Measurements from ENCODE around the gene CHD2. TPM values are rescaled to one million over a fixed set of nuclear protein-coding genes. Genes with fewer than 3 reads are reported as not detected.

Gene CHD2
- total and polyA plus RNA-seq, 4 donors = 13.9 to 90.2 (median 49.4) TPM

GRCh38 chr15:92881211-92881754 is 18.8 kb upstream of the CHD2 start:
- peaks cover 0 to 22% (median 1%) of the 10 kb centered on the region in 4 donors for H3K4me1 ChIP-seq (ENCODE audit: control insufficient read depth in 4 of 4, insufficient read depth in 4 of 4, low read length in 3 of 4)

More at GRCh38 chr15:92881211-92881754, 18.8 kb upstream of the CHD2 start:
- TF ChIP-seq CTCF (IDR thresholded peaks at IDR 0.05; ENCODE audit: low read depth, low read length, missing input control) = no peak
- TF ChIP-seq GABPA (IDR thresholded peaks at IDR 0.05 in 1 of 2, conservative IDR thresholded peaks at IDR 0.05 in 1 of 2) = no peak
- TF ChIP-seq FOXA1 (IDR thresholded peaks at IDR 0.05) = no peak
- no peak for TF ChIP-seq RAD21 (IDR thresholded peaks at IDR 0.05)
- TF ChIP-seq TAF1 (conservative IDR thresholded peaks at IDR 0.05) = no peak
- TF ChIP-seq FOXA2 (IDR thresholded peaks at IDR 0.05) = no peak
- TF ChIP-seq NR2F2 (IDR thresholded peaks at IDR 0.05) = no peak
- no peak for TF ChIP-seq HNF4A (conservative IDR thresholded peaks at IDR 0.05)
- TF ChIP-seq ATF3 (IDR thresholded peaks at IDR 0.05) = no peak
- no peak for TF ChIP-seq REST (IDR thresholded peaks at IDR 0.05)
- no peak for TF ChIP-seq HNF4G (IDR thresholded peaks at IDR 0.05)
- TF ChIP-seq SP1 (IDR thresholded peaks at IDR 0.05) = no peak
- no peak for TF ChIP-seq RXRA (IDR thresholded peaks at IDR 0.05)
- TF ChIP-seq YY1 (IDR thresholded peaks at IDR 0.05) = no peak
- no peak for TF ChIP-seq JUND (IDR thresholded peaks at IDR 0.05)
- no peak for TF ChIP-seq EGR1 (IDR thresholded peaks at IDR 0.05; ENCODE audit: low read depth in 2 of 2)
- TF ChIP-seq ZBTB33 (IDR thresholded peaks at IDR 0.05) = no peak
- TF ChIP-seq MAX (IDR thresholded peaks at IDR 0.05) = no peak
- H3K9me3 ChIP-seq (ENCODE audit: control insufficient read depth in 4 of 4, low read length in 3 of 4) = no peaks in the 10 kb centered on the region
- peak overlapping the region; percentile 88 to 91 for H3K27ac ChIP-seq (ENCODE audit: low read depth in 1 of 2, low read length in 2 of 2)
- H3K27me3 ChIP-seq (ENCODE audit: control insufficient read depth in 4 of 4, insufficient read depth in 4 of 4, low read length in 3 of 4) = no peaks in the 10 kb centered on the region
- H3K36me3 ChIP-seq (ENCODE audit: control insufficient read depth in 4 of 4, insufficient read depth in 3 of 4, low read depth in 1 of 4, low read length in 3 of 4) = peaks cover 0 to 7% (median 0%) of the 10 kb centered on the region in 4 donors
- H3K4me3 ChIP-seq (ENCODE audit: low read depth in 1 of 3, low read length in 3 of 3) = peak overlapping the region; percentile 9 to 69 (median 50)
- 26% methylated on average over 7 of the region's 7 CpGs for WGBS
- no peak for DNase-seq (ENCODE audit: low spot score)
- peak overlapping the region; percentile 66 to 92 for H3K9ac ChIP-seq (ENCODE audit: low read depth in 1 of 2, low read length in 2 of 2)
